Trophoblast cell (in vitro differentiated cells and primary cell): ENCODE data around the gene MYCN.

Experiments used
- DNase-seq, 2 donors: peaks; one replicate each; pipeline ENCODE4 v3.0.0-alpha.2; 2016
- H2AFZ ChIP-seq: 2 replicates; pipeline ENCODE4 v1.6.1; 2013; ENCODE audit warnings: low read length, moderate library complexity, mild to moderate bottlenecking; ENCODE audit not compliant: insufficient read depth, poor library complexity
- H2AK5ac ChIP-seq: 2 replicates; pipeline ENCODE4 v1.6.1; 2013; ENCODE audit warnings: mild to moderate bottlenecking, low read length
- H2BK120ac ChIP-seq: 2 replicates; pipeline ENCODE4 v1.6.1; 2013; ENCODE audit warnings: low read length, mild to moderate bottlenecking, moderate library complexity; ENCODE audit not compliant: insufficient read depth, poor library complexity
- H2BK12ac ChIP-seq: 2 replicates; pipeline ENCODE4 v1.6.1; 2013; ENCODE audit warnings: mild to moderate bottlenecking, low read length, moderate library complexity
- H2BK5ac ChIP-seq: 2 replicates; pipeline ENCODE4 v1.6.1; 2013; ENCODE audit warnings: low read length, low read depth, moderate library complexity, mild to moderate bottlenecking; ENCODE audit not compliant: poor library complexity
- H3K14ac ChIP-seq: 2 replicates; pipeline ENCODE4 v1.6.1; 2013; ENCODE audit warnings: mild to moderate bottlenecking, low read length
- H3K18ac ChIP-seq: 2 replicates; pipeline ENCODE4 v1.6.1; 2013; ENCODE audit warnings: mild to moderate bottlenecking, low read length
- H3K23ac ChIP-seq: 2 replicates; pipeline ENCODE4 v1.6.1; 2013; ENCODE audit warnings: low read length
- H3K27ac ChIP-seq: 2 replicates; pipeline ENCODE4 v1.5.1; 2013; ENCODE audit warnings: low read depth, mild to moderate bottlenecking, inconsistent platforms, low read length, moderate library complexity
- H3K27me3 ChIP-seq: 2 replicates; pipeline ENCODE4 v1.6.1; 2013; ENCODE audit warnings: inconsistent platforms, mild to moderate bottlenecking, low read length, moderate library complexity; ENCODE audit not compliant: insufficient read depth
- H3K36me3 ChIP-seq, 2 experiments: 1 replicate in 1 of 2; 2 replicates in 1 of 2; pipeline ENCODE4 v1.6.1; 2013; ENCODE audit warnings: low read length in 2 of 2, mild to moderate bottlenecking in 2 of 2, moderate library complexity in 1 of 2; ENCODE audit not compliant: insufficient read depth in 2 of 2, control insufficient read depth in 1 of 2
- H3K4ac ChIP-seq: 2 replicates; pipeline ENCODE4 v1.6.1; 2013; ENCODE audit warnings: low read depth, mild to moderate bottlenecking, low read length, moderate library complexity
- H3K4me1 ChIP-seq, 2 experiments: 1 replicate in 1 of 2; 2 replicates in 1 of 2; pipeline ENCODE4 v1.6.1; 2013; ENCODE audit warnings: low read length in 2 of 2, mild to moderate bottlenecking in 2 of 2, moderate library complexity in 1 of 2; ENCODE audit not compliant: insufficient read depth in 2 of 2, control insufficient read depth in 1 of 2
- H3K4me2 ChIP-seq: 2 replicates; pipeline ENCODE4 v1.6.1; 2013; ENCODE audit warnings: inconsistent platforms, mild to moderate bottlenecking, low read length, moderate library complexity
- H3K4me3 ChIP-seq: 2 replicates; pipeline ENCODE4 v1.5.1; 2013; ENCODE audit warnings: mild to moderate bottlenecking, low read depth, low read length, inconsistent platforms
- H3K79me1 ChIP-seq: one replicate; pipeline ENCODE4 v1.6.1; 2013; ENCODE audit warnings: low read length
- H3K79me2 ChIP-seq: 2 replicates; pipeline ENCODE4 v1.6.1; 2013; ENCODE audit warnings: low read length, mild to moderate bottlenecking; ENCODE audit not compliant: control insufficient read depth, insufficient read depth, poor library complexity
- H3K9ac ChIP-seq: 2 replicates; pipeline ENCODE4 v1.6.1; 2013; ENCODE audit warnings: mild to moderate bottlenecking, low read length
- H3K9me3 ChIP-seq: 2 replicates; pipeline ENCODE4 v1.6.1; 2013; ENCODE audit warnings: low read depth, mild to moderate bottlenecking, control low read depth, inconsistent platforms, low read length; ENCODE audit not compliant: insufficient read depth
- H4K12ac ChIP-seq: 2 replicates; pipeline ENCODE4 v1.6.1; 2013; ENCODE audit warnings: low read depth, mild to moderate bottlenecking, low read length, moderate library complexity
- H4K8ac ChIP-seq: 2 replicates; pipeline ENCODE4 v1.6.1; 2013; ENCODE audit warnings: low read depth, mild to moderate bottlenecking, low read length, moderate library complexity
- H4K91ac ChIP-seq: one replicate; pipeline ENCODE4 v1.6.1; 2013; ENCODE audit warnings: low read depth, mild to moderate bottlenecking, low read length, moderate library complexity
- WGBS: extraction: QIAGEN DNeasy Blood & Tissue Kit; methylation state at CpG from one replicate; pipeline ENCODE4 v1.1.7; 2013; ENCODE audit warnings: missing lambda C conversion rate; ENCODE audit not compliant: insufficient read length, insufficient coverage; ENCODE audit errors: extremely low coverage; 5-methylcytosine and 5-hydroxymethylcytosine counted together

MYCN gene

DNA sequence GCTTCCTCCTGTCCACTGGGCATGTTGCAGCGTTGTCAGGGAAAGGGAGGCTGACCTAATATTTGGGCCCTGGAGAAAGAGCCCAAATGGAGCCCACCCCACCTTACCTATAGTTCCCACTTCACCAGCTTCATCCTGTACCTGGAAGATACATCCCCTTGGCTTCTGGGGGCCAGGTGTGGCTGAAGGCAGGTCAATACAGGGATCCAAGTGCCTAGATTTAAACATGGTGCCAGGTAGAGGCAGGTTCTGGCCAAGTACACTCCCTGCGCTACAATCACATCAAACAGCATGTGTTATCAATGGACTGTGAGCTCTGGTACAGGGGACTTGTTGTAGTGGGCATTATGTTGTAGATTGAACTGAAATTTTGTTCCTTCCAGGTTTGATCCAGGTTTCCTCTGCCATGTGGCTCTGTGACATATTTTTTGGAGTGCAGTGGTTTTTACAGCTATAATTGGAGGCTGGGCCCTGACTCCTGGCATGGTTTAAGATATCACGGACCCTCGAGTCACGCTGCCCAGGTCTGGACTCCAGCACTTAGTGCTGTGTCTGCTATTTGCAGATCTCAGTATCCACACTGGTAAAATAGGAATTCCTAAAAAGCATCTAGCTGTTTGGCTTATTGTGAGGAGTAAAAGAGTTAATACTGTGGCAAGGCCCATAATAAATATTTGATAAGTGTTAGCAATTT is 23.8 kb downstream of the MYCN start:
- no peak overlapping the region for H3K4ac ChIP-seq
- no peak overlapping the region for H3K14ac ChIP-seq
- H3K9ac ChIP-seq: no peak overlapping the region
- no peaks in the 10 kb centered on the region for H3K27me3 ChIP-seq
- WGBS: no CpG with 5 or more reads among the region's 5 CpGs
- H3K4me1 ChIP-seq: peaks cover 7 to 12% of the 10 kb centered on the region in 2 experiments
- H4K12ac ChIP-seq: no peak overlapping the region
- H2AK5ac ChIP-seq: no peak overlapping the region
- no peaks in the 10 kb centered on the region for H3K9me3 ChIP-seq
- no peak overlapping the region for H4K8ac ChIP-seq
- H3K4me2 ChIP-seq: no peak overlapping the region
- no peak overlapping the region for H3K4me3 ChIP-seq
- H3K27ac ChIP-seq: no peak overlapping the region
- H2BK12ac ChIP-seq: no peak overlapping the region
- peaks cover 3% of the 10 kb centered on the region for H3K79me1 ChIP-seq
- DNase-seq: no peak
- no peaks in the 10 kb centered on the region for H3K79me2 ChIP-seq
- H3K18ac ChIP-seq: no peak overlapping the region
- no peak overlapping the region for H3K23ac ChIP-seq
- H2BK120ac ChIP-seq: no peak overlapping the region
- H2BK5ac ChIP-seq: no peak overlapping the region
- no peak overlapping the region for H2AFZ ChIP-seq
- no peaks in the 10 kb centered on the region for H3K36me3 ChIP-seq
- H4K91ac ChIP-seq: no peak overlapping the region

DNA sequence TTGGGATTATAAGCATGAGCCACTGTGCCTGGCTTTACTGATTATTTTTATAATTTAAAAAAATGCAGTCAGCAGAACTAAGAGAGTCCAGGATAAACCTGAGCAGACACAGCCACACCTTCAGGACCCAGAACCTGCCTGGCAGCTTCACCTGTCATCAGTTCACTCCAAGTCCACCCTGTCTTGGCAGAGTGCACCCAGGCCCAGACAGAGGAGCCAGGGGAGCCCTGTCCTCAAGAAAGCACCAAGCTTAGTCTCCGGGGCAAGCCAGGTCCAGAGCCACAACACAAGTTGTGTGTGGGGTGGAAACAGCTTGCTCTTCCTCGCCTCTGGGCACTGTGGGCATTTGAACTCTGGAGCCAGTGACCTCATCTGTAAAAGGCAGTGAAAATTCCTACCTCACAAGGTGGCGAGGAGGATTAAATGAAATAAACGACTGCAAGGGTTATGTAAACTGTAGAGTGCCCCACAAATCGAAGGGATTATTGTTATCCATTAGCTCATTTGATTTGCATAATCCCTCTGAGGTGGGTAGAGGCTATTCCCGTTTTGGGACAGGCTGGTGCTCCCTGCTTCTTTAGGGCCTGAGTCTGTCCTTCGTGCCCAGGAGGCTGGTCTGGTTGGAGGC is 24.7 kb downstream of the MYCN start:
- H4K8ac ChIP-seq: no peak overlapping the region
- no peak overlapping the region for H4K12ac ChIP-seq
- no peaks in the 10 kb centered on the region for H3K9me3 ChIP-seq
- no peaks in the 10 kb centered on the region for H3K27me3 ChIP-seq
- H2BK5ac ChIP-seq: no peak overlapping the region
- no peak overlapping the region for H4K91ac ChIP-seq
- H3K4me2 ChIP-seq: no peak overlapping the region
- H3K14ac ChIP-seq: no peak overlapping the region
- no peak overlapping the region for H3K9ac ChIP-seq
- no peak overlapping the region for H3K18ac ChIP-seq
- no peak overlapping the region for H2AK5ac ChIP-seq
- no peak overlapping the region for H3K4ac ChIP-seq
- H3K36me3 ChIP-seq: no peaks in the 10 kb centered on the region
- no peak overlapping the region for H2AFZ ChIP-seq
- H3K4me1 ChIP-seq: peaks cover 7 to 12% of the 10 kb centered on the region in 2 experiments
- H2BK120ac ChIP-seq: no peak overlapping the region
- no peaks in the 10 kb centered on the region for H3K79me2 ChIP-seq
- peaks cover 3% of the 10 kb centered on the region for H3K79me1 ChIP-seq
- no peak overlapping the region for H3K23ac ChIP-seq
- H2BK12ac ChIP-seq: peak overlapping the region; percentile 1
- H3K27ac ChIP-seq: no peak overlapping the region
- no peak overlapping the region for H3K4me3 ChIP-seq
- WGBS: no CpG with 5 or more reads among the region's 7 CpGs
- DNase-seq: no peak

DNA sequence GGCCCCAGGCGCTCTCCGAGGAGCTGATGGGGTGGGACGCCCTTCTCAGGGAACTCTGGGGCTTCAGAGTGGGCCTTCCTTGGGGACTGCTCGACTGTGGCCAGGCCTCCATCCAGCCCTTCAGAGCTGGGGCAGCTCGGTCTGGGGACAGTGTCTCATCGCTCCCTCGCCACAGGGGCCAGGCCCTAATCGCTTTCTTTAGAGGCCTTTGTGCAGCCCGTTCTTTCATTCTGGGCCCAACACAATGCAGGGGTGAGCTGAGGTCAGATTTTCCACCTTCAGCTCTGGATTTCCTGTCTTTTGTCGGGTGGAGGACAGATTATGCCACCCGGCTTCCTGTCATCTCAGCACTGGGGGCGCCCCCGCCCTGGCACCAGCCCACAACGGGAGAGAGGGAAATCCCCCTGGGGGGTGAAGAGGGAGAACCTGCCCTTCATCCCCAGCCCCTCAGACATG is 25.2 kb downstream of the MYCN start:
- H2BK12ac ChIP-seq: peak overlapping the region; percentile 1
- H3K18ac ChIP-seq: no peak overlapping the region
- no peak overlapping the region for H3K27ac ChIP-seq
- H4K12ac ChIP-seq: no peak overlapping the region
- no peak overlapping the region for H3K23ac ChIP-seq
- H3K79me2 ChIP-seq: no peaks in the 10 kb centered on the region
- H2AFZ ChIP-seq: no peak overlapping the region
- no peak overlapping the region for H4K91ac ChIP-seq
- H3K4me2 ChIP-seq: no peak overlapping the region
- no peak overlapping the region for H3K9ac ChIP-seq
- no peak overlapping the region for H2AK5ac ChIP-seq
- H3K4me1 ChIP-seq: peaks cover 7 to 12% of the 10 kb centered on the region in 2 experiments
- H3K4me3 ChIP-seq: no peak overlapping the region
- H2BK5ac ChIP-seq: no peak overlapping the region
- H3K27me3 ChIP-seq: no peaks in the 10 kb centered on the region
- no peak overlapping the region for H3K14ac ChIP-seq
- no peak overlapping the region for H4K8ac ChIP-seq
- no peak overlapping the region for H3K4ac ChIP-seq
- no peaks in the 10 kb centered on the region for H3K36me3 ChIP-seq
- no peaks in the 10 kb centered on the region for H3K9me3 ChIP-seq
- no peak for DNase-seq
- no peak overlapping the region for H2BK120ac ChIP-seq
- H3K79me1 ChIP-seq: peaks cover 3% of the 10 kb centered on the region
- WGBS: no CpG with 5 or more reads among the region's 14 CpGs

DNA sequence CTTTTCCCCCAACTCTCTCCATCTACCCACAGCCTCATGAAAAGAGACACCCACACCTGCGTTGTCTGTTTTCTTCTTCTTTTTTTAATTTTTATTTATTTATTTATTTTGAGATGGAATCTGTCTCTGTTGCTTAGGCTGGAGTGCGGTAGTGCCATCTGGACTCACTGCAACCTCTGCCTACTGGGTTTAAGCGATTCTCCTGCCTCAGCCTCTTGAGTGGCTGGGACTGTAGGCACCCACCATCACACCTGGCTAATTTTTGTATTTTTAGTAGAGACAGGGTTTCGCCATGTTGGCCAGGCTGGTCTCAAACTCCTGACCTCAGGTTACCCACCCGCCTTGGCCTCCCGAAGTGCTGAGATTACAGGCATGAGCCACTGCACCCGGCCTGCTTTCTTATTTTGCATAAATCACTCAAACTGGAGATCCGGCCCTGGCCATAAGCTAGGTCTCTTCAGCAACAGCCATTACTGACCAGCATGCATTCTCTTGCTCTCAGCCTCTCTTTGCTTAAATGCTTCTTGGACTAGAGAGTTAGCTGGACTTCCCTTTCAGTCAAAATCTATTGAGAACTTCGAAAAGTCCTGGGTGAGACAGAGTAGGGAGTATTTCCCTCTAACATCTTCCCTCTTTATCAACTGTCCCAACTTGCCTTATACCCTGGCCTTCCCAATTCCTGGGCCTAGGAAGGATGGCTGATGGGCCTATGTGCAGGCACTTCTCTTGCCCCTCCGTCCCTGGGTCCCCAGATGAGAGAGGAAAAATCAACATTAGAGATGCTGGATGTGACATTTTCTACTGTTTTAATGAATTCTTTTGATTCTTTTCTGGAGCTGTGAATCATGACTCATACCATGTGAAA is 27.3 kb downstream of the MYCN start:
- Histone ChIP-seq H3K4me3 (no peak overlapping the region), H2BK5ac (peak overlapping the region; percentile 57), H3K79me1 (peaks cover 3% of the 10 kb centered on the region), H3K27me3 (no peaks in the 10 kb centered on the region), H3K27ac (peak overlapping the region; percentile 46), H3K79me2 (no peaks in the 10 kb centered on the region), H3K36me3 (no peaks in the 10 kb centered on the region), H2BK120ac (peak overlapping the region; percentile 2), H4K8ac (no peak overlapping the region), H2AK5ac (no peak overlapping the region), H3K4me1 (peaks cover 7 to 12% of the 10 kb centered on the region in 2 experiments), H3K14ac (no peak overlapping the region), H2AFZ (no peak overlapping the region), H3K23ac (no peak overlapping the region), H4K12ac (no peak overlapping the region), H3K4me2 (no peak overlapping the region), H2BK12ac (no peak overlapping the region), H3K9ac (no peak overlapping the region), H3K9me3 (no peaks in the 10 kb centered on the region), H3K18ac (no peak overlapping the region), H3K4ac (no peak overlapping the region), H4K91ac (peak overlapping the region; percentile 58)
- WGBS: no CpG with 5 or more reads among the region's 10 CpGs
- DNase-seq: peak in 1 of 2 donors; percentile 46
